Prostate gland (tissue), 2 donors: ENCODE data around the gene CLIC1.
"Not testable (repeated sequence)": the region's sequence is repeated elsewhere in the genome, so short reads cannot be mapped to it uniquely, and the experiment has no call there.

Source experiments
- POLR2A ChIP-seq: fragments of 450-650 bp; IDR thresholded peaks from one replicate; pipeline ENCODE4 v1.6.1; 2016; ENCODE audit warnings: antibody characterized with exemption, mild to moderate bottlenecking
- POLR2AphosphoS5 ChIP-seq: sonication (generic); formaldehyde crosslinking; IDR thresholded peaks from one replicate; pipeline ENCODE4 v1.6.1; 2017; ENCODE audit warnings: antibody characterized with exemption
- TF ChIP-seq, protein P1 (sequence below), 4 experiments: fragments of 200-600 bp in 2 of 4; fragments of 450-650 bp in 2 of 4; sonication (generic) in 2 of 4; IDR thresholded peaks; 1 replicate in 3 of 4; 2 replicates in 1 of 4; pipeline ENCODE4 v1.5.1; 2016 to 2019; ENCODE audit warnings: antibody characterized with exemption in 4 of 4, mild to moderate bottlenecking in 2 of 4, moderate library complexity in 2 of 4

DNA sequence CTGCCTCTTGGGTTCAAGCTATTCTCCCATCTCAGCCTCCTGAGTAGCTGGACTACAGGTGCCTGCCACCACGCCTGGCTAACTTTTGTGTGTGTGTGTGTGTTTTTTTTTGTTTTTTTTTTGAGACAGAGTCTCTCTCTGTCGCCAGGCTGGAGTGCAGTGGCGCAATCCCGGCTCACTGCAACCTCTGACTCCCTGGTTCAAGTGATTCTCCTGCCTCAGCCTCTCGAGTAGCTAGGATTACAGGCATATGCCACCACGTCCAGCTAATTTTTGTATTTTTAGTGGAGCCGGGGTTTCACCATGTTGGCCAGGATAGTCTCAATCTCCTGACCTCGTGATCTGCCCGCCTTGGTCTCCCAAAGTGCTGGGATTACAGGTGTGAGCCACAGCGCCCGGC lies 27.2 kb downstream of the CLIC1 start:
- TF ChIP-seq, protein P1, sequence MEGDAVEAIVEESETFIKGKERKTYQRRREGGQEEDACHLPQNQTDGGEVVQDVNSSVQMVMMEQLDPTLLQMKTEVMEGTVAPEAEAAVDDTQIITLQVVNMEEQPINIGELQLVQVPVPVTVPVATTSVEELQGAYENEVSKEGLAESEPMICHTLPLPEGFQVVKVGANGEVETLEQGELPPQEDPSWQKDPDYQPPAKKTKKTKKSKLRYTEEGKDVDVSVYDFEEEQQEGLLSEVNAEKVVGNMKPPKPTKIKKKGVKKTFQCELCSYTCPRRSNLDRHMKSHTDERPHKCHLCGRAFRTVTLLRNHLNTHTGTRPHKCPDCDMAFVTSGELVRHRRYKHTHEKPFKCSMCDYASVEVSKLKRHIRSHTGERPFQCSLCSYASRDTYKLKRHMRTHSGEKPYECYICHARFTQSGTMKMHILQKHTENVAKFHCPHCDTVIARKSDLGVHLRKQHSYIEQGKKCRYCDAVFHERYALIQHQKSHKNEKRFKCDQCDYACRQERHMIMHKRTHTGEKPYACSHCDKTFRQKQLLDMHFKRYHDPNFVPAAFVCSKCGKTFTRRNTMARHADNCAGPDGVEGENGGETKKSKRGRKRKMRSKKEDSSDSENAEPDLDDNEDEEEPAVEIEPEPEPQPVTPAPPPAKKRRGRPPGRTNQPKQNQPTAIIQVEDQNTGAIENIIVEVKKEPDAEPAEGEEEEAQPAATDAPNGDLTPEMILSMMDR (IDR thresholded peaks at IDR 0.05) = not testable (repeated sequence)
- TF ChIP-seq POLR2A, POLR2AphosphoS5: not testable (repeated sequence)
